HG03457 (cell line): ENCODE data around the gene SETD5.
"Not testable (repeated sequence)": the region's sequence is repeated elsewhere in the genome, so short reads cannot be mapped to it uniquely, and the experiment has no call there.

Source experiments
- ATAC-seq: cut with Tn5 transposase; IDR thresholded peaks from one replicate; pipeline ENCODE4 v1.9.1; 2021; ENCODE audit warnings: moderate number of reproducible peaks; ENCODE audit not compliant: unreplicated experiment

The SETD5 gene

DNA sequence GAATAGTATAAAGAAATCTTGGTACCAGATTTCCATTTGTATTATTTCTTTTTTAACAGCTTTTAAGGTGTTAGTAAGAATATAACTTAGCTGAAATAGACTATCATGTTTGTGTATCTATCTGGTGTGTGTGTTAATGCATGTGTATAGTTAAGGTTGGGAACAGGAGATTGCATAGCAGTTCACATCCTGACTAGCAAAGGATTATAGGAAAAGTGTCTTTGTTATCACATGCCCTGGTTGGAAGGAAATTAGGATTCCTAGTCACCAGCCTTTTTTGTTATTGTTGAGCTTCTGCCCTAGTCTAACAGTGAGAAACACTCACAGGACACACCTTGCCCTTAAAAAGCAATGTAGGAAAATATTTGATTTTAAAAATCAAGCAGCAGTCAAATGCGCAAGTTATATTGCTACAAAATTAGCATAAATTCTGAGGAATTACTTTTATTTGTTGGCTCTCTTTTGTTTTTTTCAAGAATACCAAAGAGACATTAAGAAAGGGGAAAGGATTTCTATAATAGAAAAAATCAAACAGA, 58.2 kb downstream of the SETD5 start:
- ATAC-seq, result no peak

DNA sequence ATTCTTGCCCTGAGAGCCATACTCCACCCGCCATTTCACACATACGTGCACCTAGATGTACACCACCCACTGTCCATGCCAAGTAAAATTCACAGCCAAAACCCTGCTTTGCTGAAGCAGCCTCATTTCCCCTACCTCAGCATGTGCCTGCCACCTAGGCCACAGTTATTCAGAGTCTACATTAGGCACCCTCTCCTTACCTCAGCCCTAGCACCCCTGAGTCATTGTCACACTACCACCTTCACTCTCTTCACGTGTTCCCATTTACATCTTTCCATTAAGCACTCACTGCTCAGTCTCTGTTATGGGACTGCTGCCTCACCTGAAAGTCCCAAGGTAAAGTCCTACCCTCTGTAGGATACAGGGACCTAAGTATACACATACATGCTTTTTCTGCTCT, 70.0 kb downstream of the SETD5 start:
- no peak for ATAC-seq

DNA sequence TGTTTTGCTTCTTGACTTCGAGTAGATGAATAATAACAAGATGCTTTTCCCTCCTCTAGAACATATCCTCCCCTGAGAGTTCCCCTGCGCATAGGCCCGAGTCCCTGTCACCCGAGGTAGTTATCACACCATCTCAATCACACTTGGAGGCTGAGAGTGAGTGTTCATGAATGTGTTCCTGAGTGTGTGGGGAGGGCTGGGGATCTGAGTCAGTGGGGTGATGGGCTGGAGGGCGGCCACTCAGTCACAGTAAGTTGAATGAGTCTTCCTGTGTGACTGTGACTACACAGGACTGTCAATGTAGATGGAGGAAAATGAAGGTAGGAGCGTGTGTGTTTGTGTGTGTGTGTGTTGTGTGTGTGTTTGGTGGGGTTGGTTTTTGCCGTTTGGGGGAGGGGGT, 71.0 kb downstream of the SETD5 start:
- ATAC-seq, result no peak

DNA sequence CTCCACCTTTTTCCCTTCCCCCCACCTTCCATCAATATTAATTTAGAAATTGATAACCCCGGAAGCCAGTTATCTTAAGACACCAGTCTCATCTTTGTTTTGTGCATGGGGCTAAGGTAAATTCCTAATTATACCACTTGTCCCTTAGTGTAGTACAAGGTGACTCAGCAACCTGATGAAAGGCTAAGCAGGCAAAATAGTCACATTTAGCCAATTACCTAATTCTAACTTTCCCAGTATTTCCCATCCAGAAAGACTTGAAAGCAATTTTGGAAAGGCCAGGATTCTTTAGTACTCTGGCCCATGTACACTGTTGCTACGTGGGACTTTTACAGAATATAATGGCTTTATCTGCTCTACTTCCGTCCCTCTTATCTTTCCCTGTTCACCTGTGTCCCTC, 72.6 kb downstream of the SETD5 start:
- ATAC-seq, result no peak

DNA sequence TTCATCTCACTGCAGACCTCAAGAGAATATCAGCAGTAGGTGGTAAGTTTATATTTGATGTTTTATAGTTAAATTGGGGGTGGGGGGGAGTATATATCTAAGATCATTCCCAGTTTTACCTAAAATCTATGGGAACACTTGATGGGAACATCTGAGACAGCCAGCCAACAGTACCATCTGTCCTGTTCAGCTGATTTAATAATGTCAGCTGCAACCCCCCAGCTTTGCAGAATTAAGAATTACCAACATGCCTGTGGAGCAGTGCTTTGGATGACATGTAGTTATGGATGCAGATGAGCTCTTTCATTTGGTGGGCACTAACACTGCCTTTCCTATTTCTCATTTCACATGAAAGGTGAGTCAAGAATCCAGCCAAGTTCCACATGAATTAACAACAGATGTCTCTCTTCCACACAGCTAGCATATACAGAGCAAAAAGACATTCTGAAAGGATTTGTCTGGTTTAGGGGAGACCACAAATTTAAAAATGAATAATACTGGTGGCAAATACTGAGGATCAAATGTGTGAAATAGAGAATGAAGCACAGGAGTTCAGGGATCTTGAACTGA, 76.2 kb downstream of the SETD5 start:
- ATAC-seq, result no peak

DNA sequence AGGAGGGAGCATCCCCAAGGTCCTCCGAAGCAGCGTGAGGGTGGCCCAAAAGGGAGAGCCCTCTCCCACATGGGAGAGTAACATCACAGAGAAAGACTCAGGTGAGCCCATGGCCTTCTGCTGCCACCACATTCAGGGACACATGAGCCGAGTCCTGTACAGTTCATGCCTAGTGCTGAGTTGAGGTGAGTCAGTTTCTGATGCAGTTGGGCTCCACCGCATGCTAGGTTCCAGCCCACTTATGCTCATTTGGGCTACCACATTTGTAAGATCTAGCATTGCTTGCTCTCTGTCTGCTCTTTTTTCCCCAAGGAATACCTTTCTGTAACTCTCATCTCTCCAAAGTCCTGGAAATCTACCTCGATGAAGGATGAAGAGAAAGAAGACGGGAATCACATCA, 77.1 kb downstream of the SETD5 start:
- no peak for ATAC-seq

DNA sequence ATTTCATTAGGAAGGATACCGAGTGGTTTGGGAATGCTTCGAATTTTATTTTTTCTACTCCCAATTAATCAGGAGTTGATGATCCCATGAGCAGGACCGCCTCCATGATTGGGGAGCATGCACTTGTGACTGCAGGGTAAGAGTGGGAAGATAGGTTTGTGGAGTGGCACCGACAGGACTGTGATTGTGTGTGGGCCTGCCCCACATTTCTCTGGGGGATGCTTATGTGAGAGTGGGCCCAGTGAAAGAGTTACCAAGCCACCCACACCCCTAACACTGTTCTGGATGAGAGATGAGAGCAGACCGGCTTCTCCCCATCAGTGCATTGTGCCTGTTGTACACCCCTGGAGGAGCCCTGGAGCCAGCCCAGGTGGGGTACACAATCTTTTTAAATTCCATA, 79.5 kb downstream of the SETD5 start:
- no peak for ATAC-seq

DNA sequence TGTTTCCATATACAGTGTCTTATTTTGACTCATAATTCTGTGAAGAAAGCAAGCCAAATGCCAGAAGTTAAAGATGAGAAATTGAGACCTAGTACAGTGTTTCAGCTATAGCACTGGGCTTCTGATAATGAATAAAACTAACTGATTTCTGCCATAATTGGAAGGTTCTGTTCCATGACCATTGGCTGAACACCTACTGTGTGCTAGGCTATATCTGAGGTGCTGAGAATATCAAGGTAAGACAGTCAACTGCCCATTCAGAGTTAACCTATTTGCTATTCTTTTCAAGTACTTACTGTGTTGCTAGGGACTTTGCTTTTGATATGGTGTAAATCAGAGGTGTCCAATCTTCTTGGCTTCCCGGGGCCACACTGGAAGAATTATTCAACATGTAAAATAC, 82.8 kb downstream of the SETD5 start:
- no peak for ATAC-seq

DNA sequence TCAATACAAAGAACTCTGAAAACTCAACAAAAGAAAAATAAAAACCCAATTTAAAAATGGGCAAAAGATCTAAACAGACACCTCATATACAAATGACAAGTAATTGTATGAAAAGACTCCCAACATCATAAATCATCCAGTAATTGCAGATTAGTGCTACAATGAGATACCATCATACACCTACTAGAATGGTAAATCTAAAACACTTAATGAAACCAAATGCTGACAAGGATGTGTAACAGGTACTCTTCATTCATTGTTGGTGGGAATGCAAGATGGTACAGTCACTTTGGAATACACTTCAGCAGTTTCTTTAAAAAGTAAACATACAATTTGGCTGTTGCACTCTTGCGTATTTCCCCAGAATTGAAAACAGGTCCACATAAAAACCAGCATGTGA, 87.8 kb downstream of the SETD5 start:
- ATAC-seq, result no peak

DNA sequence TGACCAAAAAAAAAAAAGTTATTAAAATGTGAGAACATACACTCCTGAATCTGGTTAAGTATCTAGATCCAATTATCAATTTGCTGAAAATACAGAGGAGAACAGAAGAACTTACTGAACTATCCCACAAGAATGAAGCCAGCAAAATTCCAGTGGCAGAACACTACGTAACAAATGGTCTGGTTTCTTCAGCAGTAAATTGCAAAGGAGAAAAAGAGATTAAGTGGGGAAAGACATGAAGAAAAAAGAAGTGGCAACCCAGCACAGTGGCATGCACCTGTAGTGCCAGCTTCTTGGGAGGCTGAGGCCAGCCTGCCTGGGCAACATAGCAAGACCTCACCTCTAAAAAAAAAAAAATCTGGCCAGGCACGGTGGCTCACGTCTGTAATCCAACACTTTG, 94.1 kb downstream of the SETD5 start:
- no peak for ATAC-seq

DNA sequence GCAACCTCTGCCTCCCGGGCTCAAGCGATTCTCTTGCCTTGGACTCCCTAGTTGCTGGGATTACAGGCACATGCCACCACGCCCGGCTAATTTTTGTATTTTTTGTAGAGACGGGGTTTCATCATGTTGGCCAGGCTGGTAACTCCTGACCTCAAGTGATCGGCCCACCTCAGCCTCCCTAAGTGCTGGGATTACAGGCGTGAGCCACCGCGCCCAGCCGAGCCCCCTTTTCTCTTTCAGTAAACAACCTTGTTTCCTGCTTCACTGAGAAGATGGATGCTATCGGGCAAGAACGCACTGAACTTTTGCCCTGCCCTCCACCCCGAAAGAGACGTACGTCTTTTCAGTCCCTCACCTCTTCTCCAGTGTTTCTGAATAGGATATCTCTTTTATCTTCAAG, 96.6 kb downstream of the SETD5 start:
- ATAC-seq, result not testable (repeated sequence)

DNA sequence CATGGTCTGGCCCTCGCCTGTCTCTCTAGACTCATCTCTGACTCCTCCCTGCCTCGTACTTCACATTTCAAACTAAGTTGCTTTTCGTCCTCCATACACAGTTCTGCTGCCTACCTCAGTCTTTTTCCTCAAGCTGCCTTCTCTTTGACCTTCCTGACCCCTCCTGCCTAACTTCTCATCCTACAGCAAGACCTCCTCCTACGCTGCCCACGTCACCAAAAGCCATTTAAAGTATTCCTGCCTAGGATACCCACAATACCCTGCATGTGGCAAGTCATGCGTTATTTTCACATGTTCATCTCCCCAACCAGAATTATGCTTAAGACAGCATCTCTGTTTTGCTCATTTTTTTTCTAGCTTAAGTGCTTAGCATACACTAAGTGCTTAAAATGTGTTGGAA, 99.5 kb downstream of the SETD5 start:
- ATAC-seq, result no peak

DNA sequence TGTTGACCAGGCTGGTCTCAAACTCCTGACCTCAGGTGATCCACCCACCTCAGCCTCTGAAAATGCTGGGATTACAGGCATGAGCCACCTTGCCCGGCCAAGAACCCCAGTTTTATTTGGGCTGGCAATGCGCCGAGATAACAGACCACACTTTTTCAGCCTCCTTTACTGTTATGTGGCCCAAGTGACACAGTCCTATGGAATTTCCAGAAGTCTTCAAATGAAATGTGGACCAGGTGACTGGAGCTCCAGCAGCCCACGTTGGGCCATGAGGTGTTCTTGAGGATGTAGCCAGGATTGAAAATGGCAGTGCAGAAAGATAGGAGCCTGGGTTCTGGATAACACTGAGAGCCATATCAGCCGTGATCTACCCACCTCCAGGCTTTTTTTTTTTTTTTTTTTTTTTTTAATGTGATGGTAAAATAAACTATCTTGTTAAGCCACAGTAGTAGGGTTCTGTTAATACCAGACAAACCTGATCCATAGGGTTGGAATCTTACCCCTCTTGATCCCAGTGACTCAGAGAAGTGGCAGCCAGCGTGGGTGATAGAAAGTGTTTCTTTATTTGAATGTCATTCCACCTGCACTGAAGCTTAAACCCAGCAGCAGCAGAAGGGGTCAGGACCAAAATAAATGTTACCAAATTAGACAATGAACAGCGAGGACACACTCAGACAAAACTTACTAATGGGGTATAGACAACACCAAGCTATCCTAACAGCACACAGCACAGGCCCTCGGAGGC, 100.6 kb downstream of the SETD5 start:
- no peak for ATAC-seq

DNA sequence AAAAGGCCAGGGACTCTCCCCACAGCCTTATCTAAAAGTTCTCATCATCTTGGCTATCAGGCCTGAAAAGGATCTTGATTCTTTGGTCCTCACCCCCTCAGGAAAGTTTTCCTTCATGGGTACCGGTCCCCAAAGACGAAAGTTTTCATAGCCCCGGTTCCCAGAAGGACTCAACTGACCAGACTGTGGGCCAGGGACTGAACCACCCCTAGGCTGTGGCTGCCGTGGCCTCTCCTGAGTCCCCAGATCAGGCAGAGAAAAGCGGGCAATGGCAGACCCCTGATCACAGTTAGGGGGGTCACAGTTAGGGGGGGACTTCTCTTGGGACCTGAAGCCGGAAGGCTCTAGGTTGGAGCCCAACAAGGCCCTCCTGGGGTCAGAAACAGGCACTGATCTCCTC, 101.4 kb downstream of the SETD5 start:
- ATAC-seq, result no peak

DNA sequence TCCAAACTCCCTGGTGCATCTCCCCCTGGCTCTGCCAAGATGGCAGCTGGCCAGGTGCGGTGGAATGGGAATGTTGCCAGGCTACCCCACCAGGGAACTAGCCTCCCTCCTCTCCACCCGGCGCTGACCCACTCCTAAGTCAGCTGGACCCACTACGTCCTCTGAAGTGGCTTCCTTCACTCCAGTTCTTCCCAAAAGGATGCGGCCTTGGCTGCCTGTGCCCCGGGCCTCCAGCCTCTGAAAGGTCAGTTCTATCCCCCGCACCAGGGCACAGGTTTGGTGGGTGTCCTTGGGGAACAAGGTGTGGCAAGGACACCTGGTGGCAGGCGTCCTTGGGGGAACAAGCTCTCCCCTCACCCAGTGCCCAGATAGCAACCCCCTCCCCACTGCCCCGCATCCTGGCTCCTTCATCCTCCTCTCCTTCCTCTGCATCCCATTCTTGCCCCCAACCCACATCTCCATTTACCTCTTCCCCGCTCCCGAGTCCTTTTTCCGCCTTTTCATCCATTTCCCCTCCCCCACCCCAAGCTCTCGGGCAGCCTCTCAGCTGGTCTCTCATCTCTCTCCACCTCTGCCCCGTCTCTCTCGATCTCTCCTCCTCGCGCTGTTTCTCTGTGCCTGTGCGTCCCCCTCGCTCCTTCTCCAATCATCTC, 102.2 kb downstream of the SETD5 start:
- ATAC-seq, result no peak

DNA sequence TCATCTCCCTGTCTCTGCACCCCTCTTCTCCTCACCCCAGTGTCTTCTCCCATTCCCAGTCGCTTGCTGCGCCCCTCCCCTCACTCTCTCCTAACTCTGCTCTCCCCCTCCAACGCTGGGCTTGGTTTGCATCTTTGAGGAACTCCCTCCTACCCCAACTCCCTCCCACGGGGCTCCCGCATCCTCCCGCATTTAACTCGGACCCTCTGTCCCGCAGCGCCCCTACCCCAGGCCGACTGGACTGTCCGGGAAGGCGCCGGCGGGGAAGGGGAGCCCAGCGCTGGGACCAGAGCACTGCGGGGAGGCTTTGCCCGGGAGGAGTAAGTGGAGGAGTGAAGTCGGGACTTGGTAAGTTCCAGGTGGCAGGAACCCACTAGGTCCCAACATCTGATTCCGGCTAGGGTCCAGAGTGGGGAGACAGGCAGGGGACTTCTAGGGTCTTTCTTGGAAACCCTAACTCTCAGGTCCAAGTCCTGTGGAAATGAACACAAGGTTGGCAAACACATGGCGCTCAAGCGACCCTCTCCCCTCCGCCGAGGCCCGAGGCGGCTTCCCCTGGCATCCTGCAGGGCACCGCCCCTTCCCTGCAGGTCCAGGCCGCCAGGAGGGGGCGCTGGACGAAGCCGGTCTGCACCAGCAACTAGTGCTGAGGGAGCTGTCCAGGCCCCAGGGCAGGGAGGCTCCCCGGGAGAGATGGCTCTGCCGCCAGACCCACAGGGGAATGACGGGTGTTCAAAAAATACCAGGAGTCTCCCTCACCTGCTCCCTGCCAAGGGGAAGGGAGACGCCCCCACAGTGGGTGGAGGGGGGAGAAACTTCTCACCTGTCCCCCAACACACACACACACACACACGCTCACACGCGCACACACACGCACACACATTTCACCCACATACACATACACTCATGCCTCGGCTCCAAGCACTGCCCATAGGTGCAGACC, 103.0 kb downstream of the SETD5 start:
- ATAC-seq, result no peak

DNA sequence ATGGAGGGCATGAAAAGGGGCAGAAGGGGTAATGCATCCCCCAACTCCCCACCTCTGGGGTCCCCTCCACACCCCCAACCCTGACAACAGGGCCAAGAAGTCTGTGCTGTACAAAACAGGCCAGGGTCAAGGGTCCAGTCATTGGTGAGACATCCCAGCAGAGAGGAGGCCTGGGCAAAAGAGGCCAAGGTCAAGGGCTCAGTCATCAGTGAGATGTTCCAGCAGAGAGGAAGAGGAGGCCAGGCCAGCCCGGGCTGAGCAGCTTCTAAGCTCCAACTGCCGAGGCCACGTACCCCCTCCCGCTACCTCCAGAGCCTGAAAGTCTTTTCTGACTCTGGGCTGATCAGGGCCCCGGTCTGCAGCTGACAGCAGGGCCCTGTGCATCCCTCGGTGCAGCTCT, 103.8 kb downstream of the SETD5 start:
- no peak for ATAC-seq

DNA sequence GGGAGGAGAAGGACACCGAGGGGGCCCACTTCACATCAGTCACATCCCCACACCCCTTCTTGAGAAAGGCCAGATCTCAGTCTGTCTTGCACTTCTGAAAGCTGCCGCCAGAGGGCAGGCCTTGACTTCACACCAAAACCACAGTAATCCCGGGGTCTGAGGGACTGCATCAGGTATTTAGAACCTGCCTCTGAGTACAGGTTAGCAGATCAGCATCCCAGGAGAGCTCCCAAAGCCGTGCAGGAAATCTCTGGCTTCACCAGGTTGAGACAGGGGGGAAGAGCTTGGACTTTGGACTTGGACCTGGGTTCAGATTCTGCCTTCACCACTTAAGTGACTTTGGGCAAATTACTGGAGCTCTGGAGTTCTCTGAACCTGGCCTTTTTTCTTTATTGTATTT, 105.9 kb downstream of the SETD5 start:
- no peak for ATAC-seq

DNA sequence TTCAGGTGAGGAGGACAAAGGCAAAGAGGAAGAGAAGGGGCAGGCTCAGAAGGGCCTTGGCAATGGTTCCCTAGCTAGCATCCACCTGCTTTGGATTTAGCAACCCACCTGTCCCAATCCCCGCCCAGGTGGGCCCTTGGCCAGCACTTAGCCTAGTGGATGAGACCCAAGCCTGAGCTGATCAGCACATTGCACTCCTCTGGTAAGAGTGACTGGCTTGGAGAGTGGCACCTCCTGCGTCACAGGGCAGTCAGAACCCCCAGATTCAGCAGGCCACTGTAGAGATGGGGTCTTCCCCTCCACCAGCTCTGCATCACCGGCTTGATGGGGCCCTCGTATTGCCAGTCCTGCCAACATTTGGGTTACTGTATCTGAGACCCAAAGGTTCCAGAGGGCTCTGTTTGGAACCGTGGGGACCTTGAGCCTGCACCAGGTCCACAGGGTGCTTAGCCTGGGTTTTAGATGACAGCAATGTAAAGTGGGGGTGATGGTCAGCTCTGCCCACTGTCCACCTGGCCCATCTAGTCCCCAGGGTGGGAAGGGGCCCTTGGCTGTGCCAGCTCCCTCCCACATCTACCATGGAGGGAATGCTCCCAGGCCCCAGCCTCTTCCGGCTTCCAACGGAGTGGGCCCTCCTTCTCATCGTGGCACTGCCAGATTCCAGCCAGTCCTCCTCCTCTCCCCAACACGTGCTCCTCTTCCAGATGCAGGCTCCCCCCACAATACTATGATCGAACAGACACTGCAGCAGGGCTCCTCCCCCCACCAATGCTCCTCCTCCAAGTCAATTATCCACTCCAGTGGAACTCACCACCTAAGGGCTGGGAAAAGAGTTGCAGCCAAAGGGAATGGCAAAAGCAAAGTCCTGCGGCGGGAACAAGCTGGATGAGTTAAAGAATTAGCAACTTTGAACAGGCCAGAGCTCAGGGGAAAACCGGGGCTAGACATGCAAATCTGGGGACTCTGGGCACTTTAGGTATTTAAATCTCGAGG, 110.5 kb downstream of the SETD5 start:
- ATAC-seq, result no peak

DNA sequence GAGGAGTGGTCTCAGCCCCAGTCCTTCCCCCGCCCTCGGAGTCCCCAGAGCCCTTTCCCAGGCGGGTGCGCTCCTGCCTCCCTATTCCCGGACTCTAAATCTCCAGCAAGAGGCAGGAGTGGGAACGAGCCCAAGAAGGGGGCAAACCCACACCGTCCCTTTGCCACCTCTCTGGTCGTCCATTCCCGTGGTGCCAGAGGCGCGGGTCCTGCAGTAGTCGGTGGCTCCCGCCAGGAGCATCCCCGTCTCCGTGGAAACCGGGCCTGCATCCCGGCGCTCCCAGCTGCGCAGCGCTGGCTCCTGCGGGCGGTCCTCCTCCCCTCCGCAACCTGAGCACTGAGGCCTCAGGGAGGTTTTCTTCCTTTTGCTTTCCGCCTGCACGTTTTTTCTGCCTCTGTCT, 111.4 kb downstream of the SETD5 start:
- no peak for ATAC-seq
